Activated CD8-positive, alpha-beta memory T cell treated with anti-CD3 and anti-CD28 coated beads, Interleukin-2, amount 50 U/mL, for 1 hour (primary cell): ENCODE data around the gene BPIFA1.

Experiments used
- DNase-seq: peaks from one replicate; pipeline ENCODE4 v3.0.0-alpha.2; 2020; ENCODE audit errors: extremely low read depth

BPIFA1 gene

GRCh38 chr20:33235696-33236095, at the start of gene BPIFA1:
Gene BPIFA1, plus strand, starts transcription at chr20:33235996. Its CDS starts 1,716 bp downstream, at chr20:33237712.
- DNase-seq = no peak

GRCh38 chr20:33187491-33187890, 48.3 kb upstream of the BPIFA1 start:
- no peak for DNase-seq

GRCh38 chr20:33188421-33188820, 47.4 kb upstream of the BPIFA1 start:
- no peak for DNase-seq

- DNase-seq = no peak
Observed at GRCh38 chr20:33191484-33191883, 44.3 kb upstream of the BPIFA1 start.

- DNase-seq = no peak
Observed at GRCh38 chr20:33191955-33192354, 43.8 kb upstream of the BPIFA1 start.

GRCh38 chr20:33192912-33193501, 42.8 kb upstream of the BPIFA1 start:
- no peak for DNase-seq

- DNase-seq = no peak
Observed at GRCh38 chr20:33199026-33199425, 36.8 kb upstream of the BPIFA1 start.

GRCh38 chr20:33202451-33202850, 33.3 kb upstream of the BPIFA1 start:
- no peak for DNase-seq

GRCh38 chr20:33203444-33203843, 32.4 kb upstream of the BPIFA1 start:
- DNase-seq = no peak

- no peak for DNase-seq
Observed at GRCh38 chr20:33209789-33210188, 26.0 kb upstream of the BPIFA1 start.

- DNase-seq = no peak
Observed at GRCh38 chr20:33210371-33210770, 25.4 kb upstream of the BPIFA1 start.

GRCh38 chr20:33211817-33212424, 23.9 kb upstream of the BPIFA1 start:
- no peak for DNase-seq

GRCh38 chr20:33217052-33217451, 18.7 kb upstream of the BPIFA1 start, which contains the start of gene BPIFA3:
Gene BPIFA3, plus strand, starts transcription at chr20:33217352. Its CDS starts 185 bp downstream, at chr20:33217537.
- no peak for DNase-seq

GRCh38 chr20:33224399-33224798, 11.4 kb upstream of the BPIFA1 start:
- no peak for DNase-seq

GRCh38 chr20:33229843-33230242, 6.0 kb upstream of the BPIFA1 start:
- DNase-seq = no peak

- no peak for DNase-seq
Observed at GRCh38 chr20:33231237-33231636, 4.6 kb upstream of the BPIFA1 start.

GRCh38 chr20:33232486-33233072, 3.2 kb upstream of the BPIFA1 start:
- DNase-seq = no peak

GRCh38 chr20:33233129-33233774, 2.5 kb upstream of the BPIFA1 start:
- DNase-seq = no peak

- DNase-seq = no peak
Observed at GRCh38 chr20:33234050-33234449, 1.7 kb upstream of the BPIFA1 start.

GRCh38 chr20:33236351-33236750, 555 bp downstream of the BPIFA1 start:
- DNase-seq = no peak

- no peak for DNase-seq
Observed at GRCh38 chr20:33237989-33238388, 2.2 kb downstream of the BPIFA1 start.

- DNase-seq = no peak
Observed at GRCh38 chr20:33239418-33239817, 3.6 kb downstream of the BPIFA1 start.
